ENCODE results near the gene PAGR1. TPM values are rescaled to one million over a fixed set of nuclear protein-coding genes. Genes with fewer than 3 reads are reported as not detected.
A peak's percentile ranks its signal among the peaks of the same experiment; 100 is the strongest.

PAGR1 gene
- total RNA-seq, 1 donor from 2014 or later: 29.1 TPM

GRCh38 chr16:29857133-29857760 lies 41.3 kb downstream of the PAGR1 start:
- H3K9me3 Mint-ChIP-seq (ENCODE audit: unreplicated experiment): no peaks in the 10 kb centered on the region
- no peak for DNase-seq (ENCODE audit: extremely low spot score, unreplicated experiment)
- H3K36me3 Mint-ChIP-seq (ENCODE audit: unreplicated experiment): peaks cover 21% of the 10 kb centered on the region
- H3K4me3 Mint-ChIP-seq (ENCODE audit: unreplicated experiment): no peak overlapping the region
- no peaks in the 10 kb centered on the region for H3K27me3 Mint-ChIP-seq (ENCODE audit: unreplicated experiment)
- no peak overlapping the region for H3K27ac Mint-ChIP-seq (ENCODE audit: unreplicated experiment)
- H3K4me1 Mint-ChIP-seq (ENCODE audit: unreplicated experiment): peaks cover 14% of the 10 kb centered on the region
- TF ChIP-seq CTCF (IDR thresholded peaks at IDR 0.05): no peak

DNA sequence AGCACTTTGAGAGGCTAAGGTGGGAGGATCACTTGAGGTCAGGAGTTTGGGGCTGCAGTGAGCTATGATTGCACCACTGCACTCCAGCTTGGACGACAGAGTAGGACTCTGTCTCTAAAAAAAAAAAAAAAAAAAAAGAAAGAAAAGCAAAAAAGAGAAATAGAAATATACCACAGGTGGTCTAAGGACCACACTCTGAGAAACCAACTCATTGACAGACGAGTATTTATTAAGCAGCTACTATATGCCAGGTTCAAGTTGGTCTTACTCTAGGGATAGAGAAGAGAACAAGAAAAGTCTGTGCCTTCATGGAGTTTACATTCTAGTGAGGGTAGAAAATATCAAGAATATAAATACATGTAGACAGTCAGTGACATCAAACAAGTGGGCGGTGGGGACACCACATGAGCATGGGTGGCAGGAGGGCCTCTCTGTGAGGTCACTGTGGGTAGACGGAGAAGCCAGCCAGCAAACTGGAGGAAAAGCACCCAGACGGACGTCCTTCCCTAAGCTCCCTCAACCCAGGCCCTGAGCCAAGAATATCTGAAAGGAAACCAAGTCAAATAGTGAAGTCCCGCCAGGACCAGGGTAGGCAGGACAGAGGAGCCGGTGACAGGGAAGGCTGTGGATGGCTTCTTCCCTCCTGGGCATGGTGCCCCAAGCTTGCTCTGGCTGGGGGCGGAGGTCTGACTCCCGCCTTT lies 42.3 kb downstream of the PAGR1 start:
- DNase-seq (ENCODE audit: extremely low spot score, unreplicated experiment): no peak
- Mint-ChIP-seq H3K36me3 (ENCODE audit: unreplicated experiment) (peaks cover 21% of the 10 kb centered on the region), H3K27ac (ENCODE audit: unreplicated experiment) (no peak overlapping the region), H3K27me3 (ENCODE audit: unreplicated experiment) (no peaks in the 10 kb centered on the region), H3K9me3 (ENCODE audit: unreplicated experiment) (no peaks in the 10 kb centered on the region), H3K4me1 (ENCODE audit: unreplicated experiment) (peaks cover 14% of the 10 kb centered on the region), H3K4me3 (ENCODE audit: unreplicated experiment) (no peak overlapping the region)
- no peak for TF ChIP-seq CTCF (IDR thresholded peaks at IDR 0.05)

DNA sequence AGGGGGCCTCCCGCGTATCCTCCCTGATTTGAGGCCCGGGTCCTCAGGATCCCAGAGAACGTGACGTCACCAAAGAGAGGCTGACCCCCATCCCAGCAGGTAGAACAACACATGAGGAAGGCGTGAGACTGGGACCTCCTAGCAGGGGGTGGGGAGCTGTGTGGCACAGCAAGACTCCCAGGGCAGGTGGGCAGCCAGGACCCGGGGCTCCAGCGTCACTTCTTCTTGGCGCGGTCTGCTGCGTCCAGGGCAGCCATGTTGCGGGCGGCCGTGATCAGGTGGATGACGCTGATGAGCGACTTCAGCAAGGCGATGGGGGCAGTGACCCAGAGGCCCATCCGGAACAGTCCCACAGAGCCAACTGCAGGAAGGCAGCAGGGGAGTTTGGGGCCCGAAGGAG lies 43.0 kb downstream of the PAGR1 start:
- peaks cover 16% of the 10 kb centered on the region for H3K4me1 Mint-ChIP-seq (ENCODE audit: unreplicated experiment)
- H3K27me3 Mint-ChIP-seq (ENCODE audit: unreplicated experiment): no peaks in the 10 kb centered on the region
- no peak overlapping the region for H3K4me3 Mint-ChIP-seq (ENCODE audit: unreplicated experiment)
- no peak for TF ChIP-seq CTCF (IDR thresholded peaks at IDR 0.05)
- no peaks in the 10 kb centered on the region for H3K9me3 Mint-ChIP-seq (ENCODE audit: unreplicated experiment)
- no peak for DNase-seq (ENCODE audit: extremely low spot score, unreplicated experiment)
- no peak overlapping the region for H3K27ac Mint-ChIP-seq (ENCODE audit: unreplicated experiment)
- H3K36me3 Mint-ChIP-seq (ENCODE audit: unreplicated experiment): peaks cover 21% of the 10 kb centered on the region

GRCh38 chr16:29860218-29860617 lies 44.3 kb downstream of the PAGR1 start:
- Mint-ChIP-seq H3K4me3 (ENCODE audit: unreplicated experiment) (peak overlapping the region; percentile 61), H3K9me3 (ENCODE audit: unreplicated experiment) (no peaks in the 10 kb centered on the region), H3K4me1 (ENCODE audit: unreplicated experiment) (peaks cover 16% of the 10 kb centered on the region), H3K36me3 (ENCODE audit: unreplicated experiment) (peaks cover 21% of the 10 kb centered on the region), H3K27me3 (ENCODE audit: unreplicated experiment) (no peaks in the 10 kb centered on the region), H3K27ac (ENCODE audit: unreplicated experiment) (no peak overlapping the region)
- DNase-seq (ENCODE audit: extremely low spot score, unreplicated experiment): no peak
- no peak for TF ChIP-seq CTCF (IDR thresholded peaks at IDR 0.05)

DNA sequence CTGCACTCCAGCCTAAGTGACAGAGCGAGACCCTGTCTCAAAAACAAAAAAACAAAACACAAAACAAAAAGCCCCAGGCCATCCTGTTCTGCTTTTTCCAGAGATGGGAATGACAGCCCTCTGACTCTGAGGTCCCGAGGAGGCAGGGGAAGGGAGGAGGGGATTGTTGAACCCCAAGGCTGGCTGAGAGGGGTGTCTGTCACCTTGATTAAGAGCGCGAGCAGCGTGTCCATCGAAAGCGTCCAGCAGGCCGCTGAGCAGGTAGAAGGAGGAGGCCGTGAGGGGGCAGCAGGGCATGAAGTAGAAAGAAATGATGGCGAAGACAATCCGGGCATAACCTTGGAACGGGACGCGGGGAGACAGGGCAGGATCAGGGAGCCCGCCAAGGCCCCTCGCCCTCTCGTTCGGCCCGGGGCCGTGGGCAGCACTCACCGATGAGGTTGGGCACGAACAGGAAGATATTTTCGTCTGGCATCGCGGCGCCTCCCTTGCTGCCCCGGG lies 46.5 kb downstream of the PAGR1 start:
- Mint-ChIP-seq H3K36me3 (ENCODE audit: unreplicated experiment) (peaks cover 21% of the 10 kb centered on the region), H3K4me1 (ENCODE audit: unreplicated experiment) (peaks cover 16% of the 10 kb centered on the region), H3K4me3 (ENCODE audit: unreplicated experiment) (peak overlapping the region; percentile 98), H3K9me3 (ENCODE audit: unreplicated experiment) (no peaks in the 10 kb centered on the region), H3K27me3 (ENCODE audit: unreplicated experiment) (no peaks in the 10 kb centered on the region), H3K27ac (ENCODE audit: unreplicated experiment) (peak overlapping the region; percentile 90)
- no peak for DNase-seq (ENCODE audit: extremely low spot score, unreplicated experiment)
- TF ChIP-seq CTCF (IDR thresholded peaks at IDR 0.05): peak; percentile 37

Data from osteocyte (in vitro differentiated cells).